Activated naive CD4-positive, alpha-beta T cell treated with anti-CD3 and anti-CD28 coated beads, Interleukin-2, amount 50 U/mL, for 16 hours (primary cell): ENCODE data around the gene RNF4.
"Not testable (repeated sequence)": the region's sequence is repeated elsewhere in the genome, so short reads cannot be mapped to it uniquely, and the experiment has no call there.

ENCODE experiments used
- DNase-seq: peaks from one replicate; pipeline ENCODE4 v3.0.0-alpha.2; 2020

RNF4 gene, protein sequence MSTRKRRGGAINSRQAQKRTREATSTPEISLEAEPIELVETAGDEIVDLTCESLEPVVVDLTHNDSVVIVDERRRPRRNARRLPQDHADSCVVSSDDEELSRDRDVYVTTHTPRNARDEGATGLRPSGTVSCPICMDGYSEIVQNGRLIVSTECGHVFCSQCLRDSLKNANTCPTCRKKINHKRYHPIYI

DNA sequence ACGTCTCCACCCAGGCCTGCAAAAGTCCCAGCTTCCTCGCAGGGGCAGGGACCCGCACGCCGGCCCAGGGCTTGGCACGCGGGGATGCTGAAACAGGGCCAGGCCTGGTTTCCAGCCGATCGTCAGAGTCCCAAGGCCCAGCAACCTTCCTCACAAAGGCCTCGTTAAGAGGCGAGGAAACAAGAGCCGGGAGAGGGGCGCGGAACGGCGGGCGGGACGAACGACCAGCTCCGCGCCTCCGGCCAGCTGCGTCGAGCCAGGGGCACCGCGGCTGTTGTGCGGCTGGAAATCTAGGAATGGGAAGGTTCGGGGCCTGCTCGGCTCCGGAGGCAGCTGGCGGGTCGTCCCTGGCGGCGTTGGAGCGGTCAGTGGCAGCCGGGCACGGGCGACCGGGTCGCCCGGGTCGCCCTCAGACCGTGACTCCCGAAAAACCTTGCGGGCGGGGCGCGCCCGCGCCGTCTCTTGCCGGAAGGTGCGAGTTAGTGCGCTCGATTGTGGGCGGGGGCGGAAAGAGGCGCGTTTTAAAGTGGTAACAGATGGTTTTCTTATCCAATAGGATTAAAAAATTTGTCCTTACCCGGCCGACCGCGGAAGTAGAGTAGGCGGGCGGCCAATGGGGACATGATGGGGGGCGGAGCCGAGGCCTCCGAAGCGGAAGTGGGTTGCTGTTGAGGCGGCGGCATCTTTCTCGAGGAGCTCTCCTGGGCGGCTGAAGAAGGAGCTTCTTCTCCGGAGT is at the start of gene RNF4:
RNF4 (plus strand) TSS at position 651 of the 736 bp plus-strand sequence. CDS start 21,388 bp downstream, outside the sequence.
- peak; percentile 96 for DNase-seq

DNA sequence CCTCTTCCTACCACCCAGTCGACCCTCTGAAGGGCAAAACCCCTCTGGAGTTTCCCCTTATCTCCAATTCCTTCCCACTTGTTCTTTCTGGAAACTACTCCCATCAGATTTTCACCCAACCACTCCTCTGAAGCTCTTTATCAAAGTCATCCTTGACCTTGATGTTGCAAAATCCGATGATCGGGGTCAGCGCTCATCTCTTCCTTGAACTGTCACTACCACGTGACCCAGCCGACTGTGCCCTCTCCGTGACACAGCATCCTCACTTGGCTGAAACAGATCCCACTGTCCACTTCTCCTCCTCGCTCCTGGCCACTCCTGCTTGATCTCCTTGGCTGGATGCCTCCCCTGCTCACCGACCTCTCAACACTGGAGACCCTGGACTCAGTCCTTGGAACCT is 49.1 kb upstream of the RNF4 start:
- DNase-seq, result no peak

DNA sequence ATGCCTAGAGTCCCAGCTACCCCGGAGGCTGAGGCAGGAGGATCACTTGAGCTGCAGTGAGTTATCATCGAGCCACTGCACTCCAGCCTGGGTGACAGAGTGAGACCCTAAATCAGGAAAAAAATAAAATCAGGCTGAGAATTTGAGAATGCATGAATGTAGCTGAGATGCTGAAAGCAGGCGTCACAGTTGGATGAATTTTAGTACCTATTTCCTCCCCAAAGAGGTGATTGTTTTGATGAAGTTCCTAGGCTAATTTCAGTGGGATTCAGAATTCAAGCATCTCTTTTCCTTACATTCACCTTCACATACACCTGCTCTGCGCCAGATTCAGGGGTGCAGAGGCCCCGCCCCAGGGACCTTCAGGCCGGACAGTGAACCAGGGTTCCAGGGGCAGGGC is 47.0 kb upstream of the RNF4 start:
- no peak for DNase-seq

DNA sequence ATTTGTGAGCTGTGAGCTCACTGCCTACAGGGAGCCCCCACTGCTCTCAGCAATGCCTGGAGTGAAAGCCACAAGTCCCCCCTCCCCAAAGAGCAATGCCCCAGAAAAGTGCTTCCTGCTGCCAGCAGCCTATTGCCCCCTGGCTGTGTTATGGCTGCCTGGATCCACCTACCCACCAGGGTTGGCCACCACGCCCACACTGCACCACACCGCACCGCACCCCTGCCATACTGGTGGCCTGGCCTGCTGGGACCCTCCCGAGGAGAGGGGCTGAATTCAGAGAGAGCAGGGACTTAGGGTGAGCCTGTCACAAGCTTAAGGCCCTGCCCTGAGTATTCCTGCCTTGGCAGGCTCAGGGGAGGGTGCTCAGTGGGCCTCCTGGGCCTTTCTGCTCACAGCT is 45.8 kb upstream of the RNF4 start:
- DNase-seq, result no peak

DNA sequence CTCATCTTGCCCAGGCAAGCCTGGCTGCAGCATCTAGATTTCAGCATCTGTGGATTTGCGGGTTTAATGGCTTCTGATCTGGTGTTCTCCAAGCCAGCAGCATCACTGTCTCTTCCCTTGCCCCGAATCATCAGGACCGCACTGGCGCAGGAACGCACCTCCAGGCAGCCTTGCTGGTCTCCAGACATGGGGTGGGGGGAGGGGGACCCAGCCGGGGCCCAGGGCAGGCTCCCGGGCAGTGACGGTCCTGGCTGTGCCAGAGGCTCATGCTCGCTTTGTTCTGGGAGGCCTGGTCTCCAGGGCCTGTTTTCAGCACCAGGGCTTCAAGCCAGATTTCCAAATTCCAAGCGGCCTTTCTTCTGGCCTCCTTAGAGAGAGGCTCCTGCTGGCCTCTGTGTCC is 45.2 kb upstream of the RNF4 start:
- no peak for DNase-seq

DNA sequence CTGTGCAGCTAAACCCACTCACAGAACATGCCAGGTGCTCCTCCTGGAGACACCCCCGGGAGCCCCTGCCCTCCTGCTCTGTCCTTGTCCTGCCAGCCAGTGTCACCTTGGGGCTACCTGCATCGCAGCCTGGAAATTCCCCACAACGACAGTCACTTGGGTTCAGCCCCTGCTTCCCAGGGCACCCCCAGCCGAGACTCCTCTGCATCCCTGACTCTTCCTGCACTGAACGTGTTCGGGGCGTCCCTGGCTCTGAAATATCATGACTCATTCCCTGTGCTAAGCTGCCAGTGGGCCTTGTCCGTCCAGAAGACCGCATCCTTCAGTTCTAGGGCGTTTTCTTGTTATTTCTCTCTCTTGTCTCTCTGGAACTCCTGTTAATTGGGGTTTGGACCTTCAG is 44.3 kb upstream of the RNF4 start:
- DNase-seq, result no peak

DNA sequence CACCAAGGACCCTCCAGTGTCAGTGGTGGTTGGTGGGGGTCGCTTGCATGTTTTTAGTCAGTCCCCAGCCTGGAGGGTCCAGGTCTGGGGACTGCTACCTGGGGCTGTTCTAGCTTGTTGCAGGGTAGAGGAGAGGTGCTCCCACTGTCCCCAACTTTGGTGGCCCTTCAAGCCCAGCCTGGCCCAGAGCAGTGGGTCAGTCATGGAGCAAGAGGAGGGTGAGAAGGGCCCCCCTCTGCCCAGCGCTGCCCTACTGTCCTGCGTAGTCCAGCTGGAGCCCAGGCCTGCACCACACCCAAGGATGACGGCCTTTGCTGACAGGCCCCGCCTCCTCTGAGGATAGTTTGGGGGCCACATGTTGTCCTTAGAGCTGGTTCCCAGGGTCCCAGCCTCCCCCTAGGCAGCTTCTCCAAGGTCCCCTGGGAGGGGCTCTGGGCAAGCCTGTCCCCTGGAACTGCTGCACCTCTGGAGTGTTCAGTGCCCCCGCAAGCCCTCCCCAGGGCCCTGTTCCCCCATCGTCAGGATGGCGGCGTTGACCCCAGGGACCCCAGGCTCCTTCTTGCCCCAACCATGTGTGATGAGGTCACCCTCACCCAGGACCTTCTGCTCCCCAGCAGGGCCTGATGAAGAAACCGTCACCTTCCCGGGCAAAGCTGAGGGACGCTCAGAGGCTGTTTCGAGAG is 43.4 kb upstream of the RNF4 start:
- no peak for DNase-seq

DNA sequence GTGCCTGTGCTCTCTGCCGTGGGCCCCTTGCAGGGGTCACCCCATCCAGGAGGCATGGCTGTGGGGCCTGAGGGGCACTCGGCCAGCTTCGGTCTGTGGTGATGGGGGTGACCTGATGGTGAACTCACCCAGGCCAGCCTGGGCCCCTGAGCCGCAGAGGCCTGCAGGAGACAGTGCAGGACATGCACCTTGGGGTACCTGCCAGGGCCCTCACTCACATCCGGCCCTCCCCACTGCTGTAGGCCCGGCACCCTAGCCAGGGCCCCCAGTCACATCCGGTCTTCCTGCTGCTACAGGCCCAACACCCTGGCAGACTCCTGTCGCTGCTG is 42.9 kb upstream of the RNF4 start:
- no peak for DNase-seq

DNA sequence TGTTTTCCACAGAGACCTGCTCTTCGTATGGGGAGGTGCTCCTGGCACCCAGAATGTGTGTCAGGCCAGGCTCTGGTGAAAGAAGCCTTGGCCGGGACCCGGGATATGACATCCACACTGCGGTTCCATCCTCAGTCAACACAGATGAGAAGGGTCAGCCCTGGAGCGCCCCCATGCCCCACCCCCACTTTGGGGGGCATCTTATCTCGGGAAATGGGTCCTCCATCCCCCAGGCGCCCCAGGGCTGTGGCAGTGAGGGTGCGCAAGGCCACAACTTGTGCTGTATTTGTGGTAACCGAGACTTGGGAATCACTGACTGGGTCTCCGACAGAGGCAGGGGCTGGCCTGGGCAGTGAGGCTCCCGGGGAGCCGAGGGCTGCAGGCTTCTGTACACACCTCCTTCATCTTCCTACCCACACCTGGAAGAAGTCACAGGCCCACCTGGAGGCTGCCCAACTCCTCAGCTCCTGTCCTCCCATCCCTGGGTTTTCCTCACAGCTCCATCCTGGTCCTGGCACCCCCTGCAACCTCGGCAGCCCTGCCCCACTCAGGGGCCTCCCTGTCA is 42.1 kb upstream of the RNF4 start:
- DNase-seq, result no peak

DNA sequence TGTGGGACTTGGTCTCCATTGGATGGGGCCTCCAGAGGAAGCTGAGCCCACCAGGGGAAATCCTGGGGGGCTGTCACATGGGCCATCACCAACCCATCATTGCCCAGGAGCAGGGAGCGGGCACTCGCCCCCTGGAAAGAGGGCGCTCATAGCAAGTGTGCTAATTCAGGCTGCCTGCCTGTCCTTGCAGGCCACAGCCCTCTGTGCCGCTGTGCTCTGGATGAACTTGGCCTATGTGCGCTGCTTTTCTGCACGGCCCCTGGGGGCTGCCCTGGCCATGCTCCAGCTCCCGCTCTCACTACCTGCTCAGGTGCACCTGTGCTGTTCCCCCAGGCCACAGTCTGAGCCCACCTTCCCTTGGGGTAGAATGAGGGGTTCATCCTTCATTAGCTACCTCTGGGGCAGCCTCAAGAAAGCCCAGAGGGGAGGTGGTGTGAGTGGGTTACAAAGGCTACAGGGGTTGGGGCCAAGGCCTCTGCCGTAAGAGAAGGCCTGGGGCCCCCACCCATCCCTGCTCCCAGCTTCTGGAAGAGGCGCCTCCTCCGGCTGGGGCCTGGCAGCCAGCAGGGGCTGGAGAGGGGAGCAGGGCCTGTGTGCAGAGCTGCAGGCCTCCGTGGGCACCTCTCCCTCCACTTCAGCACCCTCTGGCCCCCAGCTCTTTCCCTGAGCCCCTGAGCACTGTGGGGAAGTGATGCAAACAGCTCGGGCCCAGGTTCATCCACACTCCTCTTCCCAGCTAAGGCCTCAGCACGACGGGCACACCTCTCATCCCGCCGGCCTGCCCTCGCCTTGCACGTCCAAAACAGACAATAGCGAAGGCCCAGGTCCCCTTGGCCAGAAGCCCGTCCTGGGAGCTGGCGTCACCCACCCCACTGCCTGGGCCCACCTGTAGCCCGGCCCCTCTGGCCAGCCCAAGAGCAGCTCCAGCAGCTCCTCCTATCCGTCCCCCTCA is 41.2 kb upstream of the RNF4 start:
- DNase-seq, result no peak

DNA sequence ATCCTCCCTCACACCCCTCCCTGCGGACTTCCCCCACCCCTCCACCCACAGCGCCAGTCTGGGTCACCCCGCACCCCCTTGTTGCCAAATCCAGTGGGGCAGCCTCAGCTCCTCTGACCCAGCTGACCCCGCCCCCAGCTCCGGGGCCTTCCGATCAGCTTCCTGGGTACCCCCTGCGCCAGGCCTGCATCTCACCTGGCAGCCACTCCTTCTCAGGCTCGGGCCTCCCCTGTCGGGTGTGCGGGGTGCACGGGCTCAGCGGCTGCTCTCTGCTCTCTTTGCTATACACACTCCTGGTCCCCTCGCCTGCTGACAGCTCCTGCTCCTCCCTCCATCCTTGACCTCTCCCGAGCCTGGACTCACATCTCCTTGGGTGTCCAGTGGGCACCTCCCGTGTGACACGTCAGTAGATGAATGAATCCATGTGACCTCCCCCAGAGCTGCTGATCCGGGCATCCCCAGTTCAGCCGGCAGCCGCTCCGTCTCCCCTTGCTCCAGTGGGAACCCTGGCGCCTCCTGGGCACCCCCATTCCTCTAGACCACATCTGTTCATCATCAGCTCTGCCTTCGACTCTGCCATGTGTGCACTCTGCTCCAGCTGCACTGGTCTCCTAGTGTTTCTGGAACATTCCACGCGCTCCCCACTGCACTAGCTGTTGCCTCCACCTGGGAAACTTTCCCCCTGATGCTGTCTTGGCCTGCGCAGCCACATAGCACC is 40.3 kb upstream of the RNF4 start:
- no peak for DNase-seq

DNA sequence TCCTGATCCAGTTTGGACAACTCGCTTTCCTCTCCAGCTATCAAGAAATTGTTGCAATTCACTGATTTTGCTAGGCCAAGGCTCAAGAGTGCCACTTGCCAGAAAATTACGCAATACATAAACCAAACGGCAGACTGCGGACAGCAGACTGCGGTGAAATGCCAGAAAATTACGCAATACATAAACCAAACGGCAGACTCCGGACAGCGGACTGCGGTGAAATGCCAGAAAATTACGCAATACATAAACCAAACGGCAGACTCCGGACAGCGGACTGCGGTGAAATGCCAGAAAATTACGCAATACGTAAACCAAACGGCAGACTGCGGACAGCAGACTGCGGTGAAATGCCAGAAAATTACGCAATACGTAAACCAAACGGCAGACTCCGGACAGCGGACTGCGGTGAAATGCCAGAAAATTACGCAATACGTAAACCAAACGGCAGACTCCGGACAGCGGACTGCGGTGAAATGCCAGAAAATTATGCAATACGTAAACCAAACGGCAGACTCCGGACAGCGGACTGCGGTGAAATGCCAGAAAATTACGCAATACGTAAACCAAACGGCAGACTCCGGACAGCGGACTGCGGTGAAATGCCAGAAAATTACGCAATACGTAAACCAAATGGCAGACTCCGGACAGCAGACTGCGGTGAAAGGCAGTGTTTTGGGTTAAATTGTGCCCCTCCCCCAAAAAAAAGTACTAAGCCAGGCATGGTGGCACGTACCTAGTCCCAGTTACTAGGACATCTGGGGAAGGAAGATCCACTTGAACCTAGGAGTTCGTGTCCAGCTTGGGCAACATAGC is 38.8 kb upstream of the RNF4 start:
- not testable (repeated sequence) for DNase-seq

DNA sequence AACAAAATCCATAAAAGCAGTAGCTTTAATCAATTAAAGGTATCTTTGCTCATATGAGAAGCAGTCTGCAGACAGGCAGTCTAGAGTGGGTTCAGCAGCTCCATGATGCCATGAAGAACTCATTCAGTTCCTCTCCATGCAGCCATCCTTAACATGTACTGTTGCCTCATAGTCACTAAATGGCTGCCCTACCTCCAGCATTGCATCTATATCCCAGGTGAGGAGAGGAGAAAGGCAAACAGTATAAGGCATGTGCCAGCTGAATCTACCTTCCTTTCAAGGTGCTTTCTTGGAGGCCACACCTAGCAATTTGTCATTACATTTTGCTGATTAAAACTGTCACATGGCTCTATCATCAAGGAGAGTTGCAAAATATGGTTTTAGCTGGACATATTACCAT is 36.9 kb upstream of the RNF4 start:
- DNase-seq, result no peak

DNA sequence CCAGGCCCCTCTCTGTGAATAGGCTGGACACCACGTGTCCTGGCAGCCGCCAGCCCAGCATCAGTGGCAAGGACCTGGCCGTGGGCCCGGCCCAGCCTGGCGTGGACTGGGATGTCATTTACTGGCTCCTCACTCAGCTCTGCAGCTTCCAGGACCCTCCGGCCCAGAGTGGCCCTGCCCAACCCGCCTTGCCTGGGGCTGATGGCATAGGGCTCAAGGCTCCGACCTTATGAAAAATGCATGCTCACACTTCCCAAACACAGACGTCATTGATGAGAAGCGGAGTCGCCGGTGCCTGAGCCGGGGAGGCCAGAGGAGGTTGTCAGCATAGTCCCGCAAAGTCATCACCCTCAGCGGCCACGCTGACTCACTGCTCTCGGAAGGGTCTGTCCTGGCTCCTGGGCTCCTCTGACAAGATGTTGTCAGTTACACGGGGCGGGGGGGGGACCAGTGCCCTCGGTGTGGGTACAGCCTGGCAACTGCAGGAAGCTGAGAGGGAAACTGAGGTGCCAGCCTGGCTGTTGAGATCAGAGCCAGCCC is 35.8 kb upstream of the RNF4 start:
- DNase-seq, result no peak

DNA sequence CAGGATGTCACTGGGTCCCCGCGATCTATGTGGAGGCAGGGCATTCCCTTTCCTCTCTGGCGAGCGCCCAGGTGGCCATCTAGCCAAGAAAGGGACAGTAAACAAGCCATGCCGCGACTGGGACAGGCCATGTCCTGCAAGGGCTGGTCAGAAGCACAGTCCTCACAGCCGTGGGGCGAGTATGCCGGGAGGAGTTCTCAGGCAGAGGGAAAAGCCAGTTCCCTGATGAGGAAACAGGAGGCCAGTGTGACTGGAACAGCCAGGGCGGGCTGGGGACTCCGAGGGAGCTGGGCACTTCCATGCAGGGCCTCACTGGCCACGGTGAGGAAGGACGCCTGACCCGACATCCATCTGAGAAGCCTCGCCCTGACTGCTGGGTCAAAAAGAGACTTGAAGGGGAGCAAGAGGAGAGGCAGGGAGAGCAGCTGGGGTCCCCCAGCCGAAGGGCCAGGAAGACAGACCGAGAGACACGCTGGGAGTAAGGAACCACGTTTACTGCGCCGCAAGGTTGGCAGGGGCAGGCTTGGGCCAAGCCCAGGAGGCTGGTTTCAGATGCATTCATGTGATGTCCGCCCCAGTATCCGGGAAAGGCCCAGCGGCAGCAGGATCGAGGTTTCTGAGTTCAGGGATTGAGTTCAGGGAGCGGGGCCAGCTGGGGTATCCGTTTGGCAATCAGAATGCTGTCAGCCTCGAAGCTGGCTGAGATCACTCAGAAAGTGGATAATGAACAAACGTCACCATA is 35.1 kb upstream of the RNF4 start:
- no peak for DNase-seq

DNA sequence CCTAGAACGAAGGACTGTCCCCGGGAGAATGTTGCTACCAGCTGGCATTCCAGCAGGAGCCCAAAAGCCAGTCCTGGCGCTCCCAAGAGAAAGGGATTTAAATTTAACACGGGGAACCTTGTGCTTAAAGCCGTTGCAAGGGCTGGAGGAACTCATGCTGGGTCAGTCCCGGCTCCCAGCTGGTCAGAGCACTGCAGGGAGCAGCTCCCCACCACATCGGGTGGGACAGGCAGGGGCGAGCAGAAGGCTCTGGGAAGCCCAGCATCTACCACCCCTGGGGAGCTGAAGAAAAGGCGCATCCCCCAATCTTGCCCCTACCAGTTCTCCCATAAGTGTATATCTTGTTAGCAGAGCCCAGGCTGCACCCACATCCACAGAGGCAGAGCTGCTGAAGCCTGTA is 34.5 kb upstream of the RNF4 start:
- DNase-seq, result no peak

DNA sequence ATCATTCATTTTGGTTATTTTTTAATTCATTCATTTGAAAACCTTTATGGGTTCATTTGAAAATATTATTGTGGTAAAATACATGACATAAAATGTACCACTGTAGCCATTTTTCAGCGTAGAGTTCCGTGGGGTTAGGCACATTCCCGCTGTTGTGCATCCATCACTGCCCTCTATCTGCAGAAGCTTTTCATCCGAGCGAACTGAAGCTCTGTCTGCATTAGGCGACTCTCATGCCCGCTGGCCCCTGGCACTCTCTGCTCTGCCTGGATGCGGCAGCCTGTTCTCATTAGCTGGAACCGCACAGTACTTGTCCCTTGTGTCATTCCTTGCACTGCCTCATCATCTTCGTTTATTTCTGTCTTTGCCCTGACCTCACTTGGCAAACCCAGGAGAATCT is 32.6 kb upstream of the RNF4 start:
- no peak for DNase-seq

DNA sequence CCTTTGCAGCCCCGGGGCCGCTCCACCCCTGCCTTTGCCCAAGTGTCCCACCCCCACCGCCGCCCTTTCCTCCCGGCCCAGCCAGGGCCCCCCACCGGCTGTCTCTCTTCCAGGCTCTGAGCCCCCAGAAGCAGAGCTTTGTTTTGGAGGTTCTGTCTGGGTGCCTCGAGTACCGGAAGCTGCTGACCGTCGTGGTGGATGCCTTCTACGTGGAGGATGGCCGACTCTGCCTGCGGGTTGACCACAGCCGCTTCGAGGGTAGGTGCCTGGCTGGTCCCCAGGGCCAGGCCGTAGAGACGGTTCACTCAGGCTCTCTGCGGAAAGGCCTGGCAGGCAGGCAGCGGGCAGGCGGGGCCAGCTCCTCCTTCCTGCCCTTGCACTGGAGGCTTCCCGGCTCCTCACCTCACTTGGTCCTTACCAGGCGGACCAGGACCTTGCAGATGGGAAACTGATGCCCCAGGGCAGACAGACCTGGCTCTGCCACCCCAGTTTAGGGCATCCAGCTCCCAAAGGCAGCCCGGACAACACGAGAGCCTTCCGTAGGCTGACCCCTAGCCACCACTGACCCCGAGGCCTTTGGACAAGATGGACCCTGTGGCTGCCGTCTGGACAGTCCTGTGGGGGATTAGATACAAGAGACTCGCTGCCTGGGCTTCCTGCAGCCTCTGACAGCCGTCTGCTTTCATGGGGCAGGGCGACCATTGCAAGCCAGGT is 32.0 kb upstream of the RNF4 start:
- no peak for DNase-seq

DNA sequence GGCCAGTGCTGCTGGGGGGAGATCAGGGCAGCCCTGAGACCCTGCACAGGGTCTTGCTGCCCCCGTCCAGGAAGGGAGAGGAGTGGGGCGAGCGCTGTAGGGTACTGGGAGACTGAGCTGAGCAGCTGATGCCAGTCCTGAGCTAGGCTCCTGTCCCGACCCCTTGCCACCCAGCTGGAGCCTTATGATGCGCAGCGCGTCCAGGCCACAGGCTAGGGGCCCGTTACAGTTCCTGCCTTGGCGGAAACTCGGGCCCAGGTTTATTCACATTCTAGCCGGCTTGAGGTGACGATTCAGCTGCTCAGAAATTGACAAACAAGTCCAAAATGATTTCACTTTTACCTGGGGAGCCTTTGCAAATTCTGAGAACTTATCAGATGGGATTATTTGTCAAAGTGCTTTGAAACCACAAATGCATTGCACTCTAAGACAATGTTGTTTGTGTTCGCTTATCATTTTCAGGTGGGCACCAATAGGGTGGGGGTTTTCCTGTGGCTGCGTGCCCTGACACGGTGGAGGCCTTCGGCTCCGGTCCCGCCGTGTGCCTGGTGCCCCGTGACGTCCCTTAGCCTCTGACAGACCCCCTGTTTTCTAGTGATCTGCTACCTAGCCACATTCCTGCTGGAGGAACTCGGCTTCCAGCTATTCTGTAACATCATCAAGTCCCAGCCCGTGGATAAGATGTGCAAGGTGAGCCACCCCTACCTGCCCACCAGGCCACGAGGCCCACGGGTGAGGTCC is 31.3 kb upstream of the RNF4 start:
- no peak for DNase-seq
